ENCODE measurements around the gene MAEA. TPM values are rescaled to one million over a fixed set of nuclear protein-coding genes. Genes with fewer than 3 reads are reported as not detected.

MAEA gene
- total RNA-seq (ENCODE audit: low replicate concordance) = 54.8 and 98.0 TPM in 2 replicates

DNA sequence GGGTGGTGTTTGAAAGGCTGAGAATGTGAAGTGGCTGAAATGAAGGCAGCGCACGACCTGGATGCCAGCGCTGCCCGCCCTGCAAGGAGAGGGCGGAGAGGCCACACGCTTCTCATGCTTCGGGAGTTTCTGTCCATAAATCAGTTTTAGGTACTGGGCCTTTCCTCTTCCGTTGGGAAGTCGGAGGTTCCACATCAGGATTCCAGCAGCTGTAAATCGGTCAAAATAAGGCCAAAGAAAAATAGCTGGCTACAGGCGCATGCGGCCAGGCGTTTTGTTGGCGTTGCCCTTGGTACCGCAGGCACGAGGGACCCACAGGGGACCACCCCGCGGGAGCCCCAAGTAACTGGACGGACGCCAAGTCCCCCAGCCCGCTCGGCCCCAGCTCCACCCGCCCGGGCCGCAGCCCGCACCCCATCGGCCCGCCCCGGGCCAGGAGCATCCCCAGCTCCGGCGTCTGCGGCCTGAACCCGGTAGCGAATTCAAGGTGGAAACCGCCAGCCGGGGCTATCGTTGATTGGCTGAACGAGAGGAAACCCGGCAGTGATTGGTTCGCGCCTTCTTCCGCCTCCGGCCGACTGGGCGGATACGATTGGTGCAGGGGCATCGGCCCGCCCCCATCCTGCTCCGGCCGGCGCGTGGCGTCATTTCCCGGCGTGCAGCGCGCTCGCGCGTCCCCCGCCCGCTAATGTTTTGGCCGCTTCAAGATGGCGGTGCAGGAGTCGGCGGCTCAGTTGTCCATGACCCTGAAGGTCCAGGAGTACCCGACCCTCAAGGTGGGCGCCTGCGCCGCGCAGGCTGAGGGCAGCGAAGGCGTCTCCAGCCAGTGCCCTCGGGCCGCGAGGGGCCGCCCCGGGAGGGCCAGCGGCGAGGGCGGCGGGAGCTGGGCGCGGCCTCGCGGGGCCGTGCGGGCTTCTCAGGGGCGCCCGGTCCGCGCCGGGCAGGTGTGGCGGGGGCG is at the start of gene MAEA:
TSS of gene MAEA (plus strand) at position 685 of the 958 bp plus-strand sequence. CDS start at position 708, 23 bp downstream.
- TF ChIP-seq, protein P1, sequence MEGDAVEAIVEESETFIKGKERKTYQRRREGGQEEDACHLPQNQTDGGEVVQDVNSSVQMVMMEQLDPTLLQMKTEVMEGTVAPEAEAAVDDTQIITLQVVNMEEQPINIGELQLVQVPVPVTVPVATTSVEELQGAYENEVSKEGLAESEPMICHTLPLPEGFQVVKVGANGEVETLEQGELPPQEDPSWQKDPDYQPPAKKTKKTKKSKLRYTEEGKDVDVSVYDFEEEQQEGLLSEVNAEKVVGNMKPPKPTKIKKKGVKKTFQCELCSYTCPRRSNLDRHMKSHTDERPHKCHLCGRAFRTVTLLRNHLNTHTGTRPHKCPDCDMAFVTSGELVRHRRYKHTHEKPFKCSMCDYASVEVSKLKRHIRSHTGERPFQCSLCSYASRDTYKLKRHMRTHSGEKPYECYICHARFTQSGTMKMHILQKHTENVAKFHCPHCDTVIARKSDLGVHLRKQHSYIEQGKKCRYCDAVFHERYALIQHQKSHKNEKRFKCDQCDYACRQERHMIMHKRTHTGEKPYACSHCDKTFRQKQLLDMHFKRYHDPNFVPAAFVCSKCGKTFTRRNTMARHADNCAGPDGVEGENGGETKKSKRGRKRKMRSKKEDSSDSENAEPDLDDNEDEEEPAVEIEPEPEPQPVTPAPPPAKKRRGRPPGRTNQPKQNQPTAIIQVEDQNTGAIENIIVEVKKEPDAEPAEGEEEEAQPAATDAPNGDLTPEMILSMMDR (IDR thresholded peaks at IDR 0.05; ENCODE audit: insufficient read depth, low read length) = no peak
- DNase-seq (ENCODE audit: low read depth) = peak; percentile 95
- H3K4me3 ChIP-seq (ENCODE audit: low read depth, low read length) = peak within 1 kb of the TSS; percentile 90

DNA sequence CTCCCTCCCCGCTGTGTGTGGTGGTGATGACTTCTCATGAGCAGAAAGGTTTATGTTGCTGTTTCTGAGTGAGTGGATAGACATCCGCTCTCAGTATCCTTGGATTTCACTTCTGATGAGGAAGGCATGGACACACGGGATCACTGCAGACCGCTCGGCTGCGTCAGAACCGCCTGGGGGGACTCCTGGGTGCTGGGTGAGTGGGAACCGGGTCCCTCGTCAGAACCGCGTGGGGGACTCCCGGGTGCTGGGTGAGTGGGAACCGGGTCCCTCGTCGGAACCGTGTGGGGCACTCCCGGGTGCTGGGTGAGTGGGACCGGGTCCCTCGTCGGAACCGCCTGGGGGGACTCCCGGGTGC is 49.8 kb upstream of the MAEA start:
- H3K4me3 ChIP-seq (ENCODE audit: low read depth, low read length) = no peak overlapping the region
- TF ChIP-seq, protein P1 (IDR thresholded peaks at IDR 0.05; ENCODE audit: insufficient read depth, low read length) = no peak
- DNase-seq (ENCODE audit: low read depth) = no peak

DNA sequence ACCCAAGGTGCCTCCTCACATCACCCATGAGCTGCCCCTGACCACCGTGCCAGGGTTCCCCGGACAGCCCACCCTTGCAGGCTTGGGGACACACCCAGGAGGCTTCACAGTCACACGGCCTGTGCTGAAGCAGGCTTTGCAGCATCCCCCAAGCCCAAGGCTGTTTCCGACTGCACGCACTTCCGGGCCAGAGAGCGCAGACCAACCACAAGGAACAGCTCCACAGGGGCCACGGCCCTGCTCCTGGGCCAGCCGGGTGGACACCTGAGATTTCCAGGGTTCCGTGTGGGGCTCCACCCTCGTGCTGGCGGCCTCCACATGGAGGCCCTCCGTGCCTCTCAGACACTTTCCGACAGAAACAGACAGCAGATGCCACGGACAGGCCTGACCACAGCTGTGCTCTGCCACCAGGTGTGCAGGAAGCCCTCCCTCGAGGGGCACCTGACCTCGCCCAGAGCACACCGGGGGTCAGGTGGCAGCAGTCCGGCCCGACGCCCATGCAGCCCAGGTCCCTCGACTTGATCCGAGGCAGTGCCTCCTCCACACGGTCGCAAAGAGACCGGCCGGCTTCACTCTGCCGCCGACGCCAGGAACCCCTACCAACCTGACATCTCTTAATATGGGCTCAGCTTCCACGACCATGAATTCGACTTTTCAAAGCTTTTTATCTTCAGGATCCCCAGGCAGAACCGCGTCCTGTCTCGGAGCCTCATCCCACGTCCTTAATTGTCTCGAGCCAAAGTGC is 48.8 kb upstream of the MAEA start:
- no peak overlapping the region for H3K4me3 ChIP-seq (ENCODE audit: low read depth, low read length)
- DNase-seq (ENCODE audit: low read depth) = no peak
- TF ChIP-seq, protein P1 (IDR thresholded peaks at IDR 0.05; ENCODE audit: insufficient read depth, low read length) = no peak

DNA sequence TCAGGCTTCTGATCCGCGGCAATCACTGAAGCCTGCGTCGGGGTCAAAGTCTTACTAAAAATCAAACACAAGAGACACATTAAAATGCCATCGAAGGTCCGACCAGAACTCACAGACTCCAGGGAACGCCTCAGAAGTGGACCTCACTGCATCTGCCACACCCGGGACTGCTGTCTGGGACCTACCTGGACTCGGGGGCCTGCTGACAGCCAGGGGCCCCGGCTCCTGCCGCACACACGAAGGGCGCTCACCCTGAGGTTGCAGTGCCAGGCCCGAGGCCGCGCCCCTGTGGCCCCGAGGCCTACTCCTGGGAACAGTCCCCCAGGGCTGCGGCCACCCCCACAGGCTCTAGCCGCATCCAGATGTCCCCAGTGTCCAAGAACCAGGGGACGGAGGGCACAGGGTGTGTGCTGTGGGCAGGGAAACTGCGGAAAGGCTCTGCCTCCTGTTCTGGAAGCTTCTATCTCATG is 48.2 kb upstream of the MAEA start:
- TF ChIP-seq, protein P1 (IDR thresholded peaks at IDR 0.05; ENCODE audit: insufficient read depth, low read length) = no peak
- DNase-seq (ENCODE audit: low read depth) = no peak
- H3K4me3 ChIP-seq (ENCODE audit: low read depth, low read length) = no peak overlapping the region

DNA sequence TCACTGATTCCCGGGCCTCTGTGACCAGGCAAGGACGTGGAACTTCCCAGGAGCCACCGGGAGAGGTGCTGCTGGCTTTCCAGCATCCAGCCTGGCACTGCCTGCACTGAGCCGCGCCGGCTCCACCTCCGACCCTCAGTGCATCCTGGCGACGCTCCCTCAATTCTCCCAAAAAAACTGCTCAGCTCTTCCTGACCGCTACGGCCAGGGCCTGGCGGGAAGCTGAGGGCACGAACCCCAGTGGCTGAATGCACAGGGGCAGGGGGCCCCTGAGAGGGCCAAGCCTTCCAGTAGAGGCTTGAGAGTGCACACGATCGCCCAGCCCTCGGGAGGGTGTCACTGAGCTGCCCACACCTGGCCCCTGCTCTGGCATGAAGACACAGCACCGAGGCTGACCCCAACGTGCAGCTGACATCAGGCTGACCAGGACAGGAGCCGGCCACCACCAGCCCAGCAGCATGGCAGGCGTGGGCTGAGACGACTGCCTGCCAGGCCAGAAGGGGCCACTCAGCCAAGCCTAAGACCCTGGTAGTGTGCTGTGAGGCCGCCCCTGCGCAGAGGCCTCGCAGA is 47.7 kb upstream of the MAEA start:
- no peak overlapping the region for H3K4me3 ChIP-seq (ENCODE audit: low read depth, low read length)
- TF ChIP-seq, protein P1 (IDR thresholded peaks at IDR 0.05; ENCODE audit: insufficient read depth, low read length) = no peak
- DNase-seq (ENCODE audit: low read depth) = no peak

Measured in fibroblast of the aortic adventitia (primary cell).